HG02870 (cell line): ENCODE results near the gene ERC1.
"Not testable (repeated sequence)": the region's sequence is repeated elsewhere in the genome, so short reads cannot be mapped to it uniquely, and the experiment has no call there.

Experiments used
- ATAC-seq: cut with Tn5 transposase; IDR thresholded peaks from one replicate; pipeline ENCODE4 v1.9.1; 2021; ENCODE audit warnings: mild to moderate bottlenecking, moderate library complexity; ENCODE audit not compliant: unreplicated experiment

Gene ERC1

DNA sequence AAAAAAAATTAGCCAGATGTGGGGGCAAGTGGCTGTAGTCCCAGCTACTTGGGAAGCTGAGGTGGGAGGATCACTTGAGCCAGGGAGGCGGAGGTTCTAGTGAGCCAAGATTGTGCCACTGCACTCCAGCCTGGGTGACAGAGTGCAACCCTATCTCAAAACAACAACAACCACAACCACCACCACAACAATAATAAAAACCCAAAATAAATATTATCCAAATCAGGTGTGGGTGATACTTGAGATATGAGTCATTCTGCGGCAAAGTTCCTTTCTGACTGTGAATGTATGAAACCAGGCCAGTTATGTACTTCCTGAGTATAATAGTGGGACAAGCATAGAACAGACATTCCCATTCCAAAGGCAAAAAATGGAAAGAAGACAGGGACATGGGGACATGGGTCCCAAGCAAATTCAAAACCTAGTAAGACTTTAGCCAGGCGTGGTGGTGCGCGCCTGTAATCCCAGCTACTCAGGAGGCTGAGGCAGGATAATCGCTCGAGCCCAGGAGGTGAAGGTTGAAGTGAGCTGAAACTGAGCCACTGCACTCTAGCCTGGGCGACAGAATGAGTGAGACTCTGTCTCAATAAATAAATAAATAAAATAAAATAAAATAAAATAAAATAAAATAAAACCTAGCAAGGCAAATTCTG is 9.7 kb upstream of the ERC1 start:
- ATAC-seq: no peak

DNA sequence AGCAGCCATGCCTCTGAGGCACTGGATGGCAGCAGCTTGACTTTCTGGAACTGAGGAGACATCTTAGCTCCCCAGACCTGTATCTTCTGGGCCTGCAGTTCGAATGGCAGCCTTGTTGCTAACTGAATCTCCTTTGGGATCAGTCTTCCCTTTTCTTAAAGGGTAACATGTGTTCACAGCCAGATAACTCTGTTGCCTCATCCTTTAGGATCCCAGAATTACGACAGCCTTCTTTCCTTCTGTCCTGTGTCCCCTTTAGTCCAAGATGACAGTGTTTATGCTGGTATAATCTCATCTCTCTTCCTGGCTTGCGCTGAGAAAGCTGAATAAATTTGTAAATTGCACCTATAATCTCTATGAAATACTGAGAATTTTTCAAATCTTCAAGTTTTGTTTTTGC is 9.1 kb upstream of the ERC1 start:
- no peak for ATAC-seq

- no peak for ATAC-seq
Observed at GRCh38 chr12:988646-989045, 2.4 kb upstream of the ERC1 start.

DNA sequence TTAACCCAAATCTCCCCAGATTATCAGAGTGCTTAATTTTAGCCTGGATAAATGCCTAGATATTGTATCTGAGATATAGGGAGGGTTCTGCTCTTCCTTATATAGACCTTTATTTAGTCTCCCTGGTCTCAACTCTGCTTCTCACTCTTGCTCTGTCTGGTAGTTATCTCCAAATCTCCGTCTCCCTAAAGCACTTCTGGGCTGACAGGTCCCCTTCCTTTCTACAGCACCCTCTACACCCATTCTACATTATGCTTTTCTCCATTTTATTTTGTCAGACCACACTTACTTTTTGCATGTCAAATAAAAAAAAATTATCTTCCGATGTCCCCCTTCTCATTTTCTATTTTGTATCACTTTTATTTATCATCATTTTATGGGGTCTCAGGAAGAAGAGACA is 2.0 kb upstream of the ERC1 start:
- no peak for ATAC-seq

DNA sequence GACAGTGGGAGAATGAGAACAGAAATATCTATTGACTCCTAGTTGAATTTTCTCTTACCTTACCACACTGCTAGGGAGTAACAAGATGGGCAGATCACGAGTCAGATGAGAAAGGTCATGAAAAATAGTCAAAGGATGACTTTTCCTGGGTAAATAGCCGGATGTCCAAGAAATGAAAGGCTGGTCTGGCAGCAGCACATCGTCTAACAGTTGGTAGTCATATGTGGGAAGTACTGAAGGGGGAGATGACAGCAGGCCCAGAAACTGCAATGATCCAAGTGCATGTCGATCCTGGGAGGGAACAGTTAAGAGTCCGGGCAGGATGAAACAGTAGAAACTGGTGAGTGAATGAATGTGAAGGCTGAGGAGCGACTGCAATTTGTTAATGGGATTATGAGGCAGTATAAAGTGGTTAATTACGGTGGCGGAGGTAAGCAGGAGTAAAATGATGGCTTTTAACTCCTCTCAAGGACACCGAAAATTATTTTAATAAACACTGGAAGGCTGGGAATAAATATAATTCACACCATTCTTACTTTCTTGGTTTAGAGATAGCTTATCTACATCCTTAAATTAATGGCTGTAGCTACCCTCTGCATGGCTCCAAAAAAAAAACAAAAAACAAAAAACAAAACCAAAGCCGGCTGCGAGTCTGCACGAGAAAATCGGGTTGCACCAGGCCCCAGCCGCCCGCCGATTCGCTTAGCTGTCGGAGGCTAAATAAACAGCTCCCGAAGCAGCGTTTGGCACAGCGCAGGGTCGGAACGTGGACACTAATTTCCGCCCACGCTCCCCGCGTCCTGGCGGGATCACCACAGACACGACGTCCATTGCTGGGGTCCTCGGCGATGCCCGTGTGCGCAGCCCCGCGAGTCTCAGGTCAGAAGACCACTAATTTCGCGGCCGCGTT is 1.0 kb upstream of the ERC1 start:
- ATAC-seq: no peak

DNA sequence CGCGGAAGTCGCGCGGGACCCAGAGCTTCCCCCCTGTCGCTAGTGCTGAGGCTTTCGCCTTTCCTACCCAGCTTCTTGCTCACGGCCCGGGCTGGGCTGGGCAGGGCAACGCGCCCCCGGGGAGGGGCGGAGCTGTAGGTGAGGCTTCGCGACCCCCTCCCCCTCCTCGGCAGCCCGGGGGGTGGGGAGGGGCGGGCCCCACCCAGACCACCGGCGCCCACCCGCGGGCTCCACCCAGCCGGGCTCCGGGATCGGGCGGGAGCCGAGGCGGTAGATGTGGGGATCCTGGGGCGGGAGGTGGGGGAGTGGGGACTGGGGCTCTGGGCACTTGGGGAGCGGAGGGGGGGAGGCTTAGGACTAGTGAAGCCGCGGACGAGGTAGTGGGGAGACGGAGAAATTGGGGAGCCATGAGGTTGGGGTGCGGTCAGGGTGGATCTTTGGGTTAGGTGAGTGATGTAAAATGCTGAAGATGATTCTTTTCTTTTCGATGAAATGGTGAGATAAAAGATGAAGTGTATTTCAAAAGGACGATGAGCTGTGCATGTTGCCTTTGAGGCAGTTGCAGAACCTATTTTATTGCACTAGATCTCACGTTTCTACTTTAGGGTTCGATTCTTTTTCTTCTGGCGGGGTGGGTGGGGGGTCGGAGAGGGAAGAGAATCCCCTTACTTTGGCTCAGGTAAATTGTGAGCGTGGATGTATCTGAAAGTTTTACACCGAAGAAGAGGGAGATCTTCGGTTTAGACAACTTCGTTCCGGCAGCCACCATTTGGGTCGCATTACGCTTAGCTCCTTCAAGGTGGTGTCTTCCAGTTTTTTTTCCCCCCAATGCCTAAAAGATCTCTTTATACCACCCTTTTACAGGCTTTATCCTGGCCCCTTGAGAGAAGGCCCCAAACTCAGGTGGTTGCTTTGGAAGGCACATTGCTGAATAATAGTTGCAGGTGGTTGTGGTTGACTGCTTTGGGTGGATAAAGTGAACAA is 619 bp downstream of the ERC1 start:
- ATAC-seq: no peak

DNA sequence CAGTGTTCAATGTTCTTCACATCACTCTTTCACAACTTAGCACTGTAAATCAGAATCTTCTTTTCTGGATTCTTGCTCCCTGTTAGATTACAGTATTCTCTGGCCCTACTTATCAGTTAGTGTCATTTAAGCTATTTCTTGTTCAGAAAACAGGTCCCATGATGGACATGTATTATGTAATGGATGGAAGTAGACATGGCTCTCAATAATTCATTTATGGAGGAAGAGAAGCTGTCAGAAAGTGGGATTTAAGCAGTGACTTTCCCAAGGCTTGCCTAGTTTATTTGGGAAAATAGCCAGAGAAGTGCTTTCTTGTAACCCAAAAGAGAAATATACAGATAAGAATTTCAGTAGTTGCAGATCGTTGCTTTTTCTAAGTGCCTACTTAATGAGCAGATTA is 1.6 kb downstream of the ERC1 start:
- ATAC-seq: no peak

DNA sequence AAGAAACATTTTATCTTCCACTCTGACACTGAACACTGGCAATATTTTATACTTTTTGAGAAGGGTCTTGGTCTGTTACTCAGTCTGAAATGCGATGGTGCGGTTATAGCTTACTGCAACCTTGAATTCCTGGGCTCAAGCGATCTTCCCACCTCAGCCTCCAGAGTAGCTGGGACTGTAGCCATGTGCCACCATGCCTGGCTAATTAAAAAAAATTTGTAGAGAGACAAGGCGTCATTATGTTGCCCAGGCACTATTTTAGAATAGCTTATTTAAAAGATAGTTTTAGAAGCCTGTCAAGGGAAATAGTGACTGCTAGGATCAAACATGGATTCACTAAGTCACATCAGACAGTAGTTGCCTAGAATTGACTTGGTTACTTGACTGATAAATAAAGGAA is 5.9 kb downstream of the ERC1 start:
- ATAC-seq: no peak

DNA sequence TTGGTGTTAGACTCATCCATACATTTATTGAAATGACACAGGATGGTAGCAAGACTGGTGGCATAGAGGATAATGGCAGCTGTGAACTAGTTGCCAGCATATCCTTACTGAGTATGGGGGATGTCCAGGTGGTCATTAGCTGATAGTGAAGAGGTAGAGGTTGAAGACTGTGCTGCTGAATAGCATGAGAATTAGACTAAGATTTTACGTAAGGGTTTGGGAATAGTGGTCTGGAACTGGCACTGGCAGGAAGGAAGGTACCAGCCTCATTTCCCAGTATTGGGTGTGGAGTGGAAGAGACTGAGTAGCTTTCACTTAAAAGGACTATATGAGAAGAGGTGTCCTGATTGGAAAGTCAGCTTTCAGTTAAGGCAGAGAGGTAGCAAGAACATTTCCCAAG is 6.5 kb downstream of the ERC1 start:
- no peak for ATAC-seq

GRCh38 chr12:998020-998874 is 7.2 kb downstream of the ERC1 start:
- ATAC-seq: peak; percentile 58

GRCh38 chr12:999736-1000135 is 8.7 kb downstream of the ERC1 start:
- not testable (repeated sequence) for ATAC-seq

DNA sequence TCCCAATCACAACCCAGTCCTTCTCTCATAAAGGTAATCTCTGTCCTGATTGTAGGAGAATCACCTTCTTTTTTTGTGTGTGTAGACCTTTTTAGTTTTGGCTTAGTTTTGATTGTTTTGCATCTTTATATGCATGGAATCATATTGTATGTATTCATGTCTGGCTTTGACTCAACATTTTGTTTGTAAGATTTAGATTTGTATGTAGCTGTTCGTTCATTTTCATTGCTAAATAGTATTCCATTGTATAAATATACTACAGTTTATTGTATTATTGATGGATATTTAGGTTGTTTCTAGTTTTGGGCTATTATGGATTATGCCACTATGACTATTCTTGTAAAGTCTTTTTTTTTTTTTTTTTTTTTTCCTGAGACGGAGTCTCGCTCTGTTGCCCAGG is 10.5 kb downstream of the ERC1 start:
- no peak for ATAC-seq

DNA sequence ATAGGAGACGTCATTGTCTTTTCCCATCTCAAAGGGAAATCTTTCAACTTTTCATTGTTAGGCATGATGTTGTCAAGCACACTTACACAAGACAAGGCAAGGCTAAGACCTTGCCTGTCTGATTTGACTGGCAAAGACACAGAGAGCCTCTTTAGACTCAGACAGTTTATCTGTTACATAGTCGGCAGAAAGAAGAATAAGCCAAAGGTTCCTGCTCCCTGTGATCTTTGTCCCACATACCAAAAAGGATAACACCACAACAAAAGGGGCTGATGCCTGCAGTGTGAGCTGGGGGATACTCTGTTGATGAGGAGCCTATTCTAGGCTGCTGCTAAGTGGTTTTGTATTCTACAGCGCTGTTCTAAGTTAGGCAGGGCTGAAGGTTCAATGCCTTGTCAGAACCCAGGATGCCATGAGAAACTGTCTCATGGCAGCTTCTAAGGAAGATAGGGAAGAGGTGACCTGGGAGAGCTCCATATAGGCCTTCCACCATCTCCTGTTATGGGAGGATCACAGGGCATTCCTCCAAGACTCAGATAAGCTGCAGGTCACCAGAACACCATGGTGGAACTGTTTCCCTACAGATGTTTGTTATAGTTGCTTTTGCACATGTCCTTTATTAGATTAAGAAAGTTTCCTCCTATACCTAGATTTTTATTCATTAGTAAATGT is 12.7 kb downstream of the ERC1 start:
- ATAC-seq: no peak

- no peak for ATAC-seq
Observed at GRCh38 chr12:1006255-1006654, 15.2 kb downstream of the ERC1 start.

GRCh38 chr12:1007276-1007675 is 16.3 kb downstream of the ERC1 start:
- ATAC-seq: no peak

- no peak for ATAC-seq
Observed at GRCh38 chr12:1007994-1008393, 17.0 kb downstream of the ERC1 start.

DNA sequence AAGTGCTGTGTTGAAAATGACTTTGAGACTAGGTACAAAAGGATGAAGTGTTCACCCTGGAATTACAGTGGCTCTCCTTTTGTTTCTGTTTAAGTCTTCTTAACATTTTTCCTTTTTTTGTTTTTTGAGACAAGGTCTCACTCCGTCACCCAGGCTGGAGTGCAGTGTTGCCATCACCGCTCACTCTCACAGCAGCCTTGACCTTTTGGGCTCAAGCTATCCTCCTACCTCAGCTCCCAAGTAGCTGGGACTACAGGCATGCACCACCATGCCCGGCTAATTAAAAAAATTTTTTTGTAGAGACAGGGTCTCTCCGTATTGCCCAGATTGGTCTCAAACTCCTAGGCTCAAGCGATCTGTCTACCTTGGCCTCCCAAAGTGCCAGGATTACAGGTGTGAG is 20.1 kb downstream of the ERC1 start:
- no peak for ATAC-seq

DNA sequence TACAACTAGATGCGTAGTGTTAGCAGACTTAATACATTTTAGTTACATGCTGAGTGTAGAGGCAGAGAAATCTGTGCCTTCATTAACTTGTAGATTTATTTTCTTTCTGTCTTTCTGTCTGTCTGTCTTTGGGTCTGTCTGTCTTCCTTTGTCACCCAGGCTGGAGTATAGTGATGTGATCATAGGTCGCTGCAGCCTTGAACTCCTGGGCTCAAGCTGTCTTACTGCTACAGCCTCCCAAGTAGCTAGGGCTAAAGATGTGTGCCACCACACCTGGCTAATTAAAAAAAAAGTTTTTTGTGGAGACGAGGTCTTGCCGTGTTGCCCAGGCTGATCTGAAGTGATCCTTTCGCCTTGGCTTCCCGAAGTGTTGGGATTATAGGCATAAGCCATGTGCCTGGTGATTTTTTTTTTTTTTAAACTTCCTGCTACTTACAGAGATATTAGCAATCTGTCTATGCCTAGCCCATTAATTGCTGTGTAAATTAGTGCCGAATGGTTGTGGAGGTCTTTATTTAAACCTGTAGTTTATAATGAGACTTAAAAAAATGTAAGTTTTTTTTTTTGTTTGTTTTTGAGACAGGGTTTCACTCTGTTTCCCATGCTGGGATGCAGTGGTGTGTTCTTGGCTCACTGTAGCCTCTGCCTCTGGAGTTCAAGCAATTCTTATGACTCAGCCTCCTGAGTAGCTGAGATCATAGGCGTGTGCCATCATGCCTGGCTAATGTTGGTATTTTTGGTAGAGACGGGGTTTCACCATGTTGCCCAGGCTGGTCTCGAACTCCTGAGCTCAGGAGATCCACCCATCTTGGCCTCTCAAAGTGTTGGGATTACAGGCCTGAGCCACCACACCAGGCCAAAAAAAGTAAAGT is 22.8 kb downstream of the ERC1 start:
- ATAC-seq: no peak

- ATAC-seq: no peak
Observed at GRCh38 chr12:1019283-1019682, 28.3 kb downstream of the ERC1 start.
